CD14-positive monocyte (primary cell): ENCODE measurements around the gene BRINP3. TPM values are rescaled to one million over a fixed set of nuclear protein-coding genes. Genes with fewer than 3 reads are reported as not detected.

Experiments used
- DNase-seq, 3 donors: peaks; one replicate each; pipeline ENCODE4 v3.0.0-alpha.2; 2011 to 2022
- H2AFZ ChIP-seq: 2 replicates; pipeline ENCODE4 v1.6.0; 2012; ENCODE audit warnings: mild to moderate bottlenecking, low read depth, low read length, inconsistent platforms; ENCODE audit not compliant: insufficient read depth, poor library complexity, severe bottlenecking
- H3K27ac ChIP-seq, 2 donors: 1 replicate in 1 of 2; 2 replicates in 1 of 2; pipeline ENCODE4 v1.5.1; 2012 to 2013; ENCODE audit warnings: low read length in 2 of 2, control low read depth in 1 of 2, inconsistent platforms in 1 of 2, low read depth in 1 of 2, mild to moderate bottlenecking in 1 of 2
- H3K27me3 ChIP-seq, 2 donors: one replicate each; pipeline versions ENCODE4 v1.6.0 to v1.6.1; 2011 to 2013; ENCODE audit warnings: low read length in 2 of 2; ENCODE audit not compliant: control insufficient read depth in 2 of 2, insufficient read depth in 2 of 2
- H3K36me3 ChIP-seq, 2 donors: replicated peaks in 1 of 2; 1 replicate in 1 of 2; 2 replicates in 1 of 2; pipeline versions ENCODE4 v1.5.1 to v1.6.1; 2012 to 2013; ENCODE audit warnings: low read length in 2 of 2, control low read depth in 1 of 2, inconsistent platforms in 1 of 2, mild to moderate bottlenecking in 1 of 2; ENCODE audit not compliant: insufficient read depth in 2 of 2, control insufficient read depth in 1 of 2
- H3K4me1 ChIP-seq, 2 donors: 1 replicate in 1 of 2; 2 replicates in 1 of 2; pipeline versions ENCODE4 v1.5.1 to v1.6.1; 2012 to 2013; ENCODE audit warnings: low read length in 2 of 2, control low read depth in 1 of 2, inconsistent platforms in 1 of 2, mild to moderate bottlenecking in 1 of 2, moderate library complexity in 1 of 2; ENCODE audit not compliant: insufficient read depth in 2 of 2, control insufficient read depth in 1 of 2
- H3K4me2 ChIP-seq: replicated peaks from 2 replicates; pipeline ENCODE3; 2012; ENCODE audit warnings: low read length, moderate library complexity, mild to moderate bottlenecking; ENCODE audit not compliant: poor library complexity, severe bottlenecking; ENCODE audit errors: extremely low read depth
- H3K4me3 ChIP-seq, 3 experiments: fragments of 200-600 bp in 1 of 3; sonication (generic) in 1 of 3; replicated peaks in 1 of 3; 1 replicate in 2 of 3; 2 replicates in 1 of 3; pipeline ENCODE4 v1.5.1; 2011 to 2013; ENCODE audit warnings: low read length in 3 of 3, mild to moderate bottlenecking in 3 of 3, control low read depth in 2 of 3, low read depth in 2 of 3, inconsistent platforms in 1 of 3, moderate library complexity in 1 of 3
- H3K79me2 ChIP-seq: 2 replicates; pipeline ENCODE4 v1.6.0; 2012; ENCODE audit warnings: mild to moderate bottlenecking, control low read depth, inconsistent platforms, low read length, moderate library complexity; ENCODE audit not compliant: insufficient read depth
- H3K9ac ChIP-seq: 2 replicates; pipeline ENCODE4 v1.6.0; 2017; ENCODE audit warnings: low read length, mild to moderate bottlenecking; ENCODE audit not compliant: insufficient read depth, poor library complexity, severe bottlenecking
- H3K9me3 ChIP-seq, 2 donors: replicated peaks in 1 of 2; 1 replicate in 1 of 2; 2 replicates in 1 of 2; pipeline versions ENCODE4 v1.5.1 to v1.6.1; 2012 to 2013; ENCODE audit warnings: low read length in 2 of 2, control low read depth in 1 of 2; ENCODE audit not compliant: control insufficient read depth in 1 of 2, insufficient read depth in 1 of 2
- H4K20me1 ChIP-seq: 2 replicates; pipeline ENCODE4 v1.6.0; 2012; ENCODE audit warnings: mild to moderate bottlenecking, low read length, control low read depth, moderate library complexity; ENCODE audit not compliant: insufficient read depth
- H3K27ac Mint-ChIP-seq, 7 donors: one replicate each; pipeline ENCODE4 v1.8.0; 2020; ENCODE audit warnings: mild to moderate bottlenecking in 7 of 7, mixed read lengths in 7 of 7, moderate library complexity in 6 of 7, inconsistent platforms in 2 of 7
- H3K27me3 Mint-ChIP-seq, 3 donors: one replicate each; pipeline ENCODE4 v1.8.0; 2021 to 2022; ENCODE audit warnings: low read depth in 3 of 3, mild to moderate bottlenecking in 3 of 3, mixed read lengths in 3 of 3, moderate library complexity in 3 of 3, inconsistent platforms in 1 of 3
- H3K36me3 Mint-ChIP-seq, 2 donors: one replicate each; pipeline ENCODE4 v1.8.0; 2020; ENCODE audit warnings: mixed read lengths in 2 of 2, inconsistent platforms in 1 of 2, mild to moderate bottlenecking in 1 of 2
- H3K4me1 Mint-ChIP-seq: one replicate; pipeline ENCODE4 v1.8.0; 2020; ENCODE audit warnings: mild to moderate bottlenecking, mixed read lengths
- H3K4me3 Mint-ChIP-seq, 2 donors: one replicate each; pipeline ENCODE4 v1.8.0; 2020; ENCODE audit warnings: mild to moderate bottlenecking in 2 of 2, mixed read lengths in 2 of 2, moderate library complexity in 1 of 2
- H3K9me3 Mint-ChIP-seq, 7 donors: one replicate each; pipeline ENCODE4 v1.8.0; 2020 to 2022; ENCODE audit warnings: mixed read lengths in 7 of 7, mild to moderate bottlenecking in 6 of 7, moderate library complexity in 6 of 7, inconsistent platforms in 2 of 7
- WGBS: methylation state at CpG from one replicate; pipeline ENCODE4 v1.1.5; 2013; ENCODE audit warnings: missing lambda C conversion rate; ENCODE audit not compliant: insufficient coverage; 5-methylcytosine and 5-hydroxymethylcytosine counted together
- intact Hi-C, 2 donors: fragments of 100-400 bp; cut with micrococcal nuclease; formaldehyde crosslinking; loops; one replicate each; pipeline versions ENCODE4 v1.15.0 to v1.15.1; 2023
- polyA plus RNA-seq, 3 donors: library from polyadenylated mRNA; depleted of rRNA in 1 of 3; unstranded in 2 of 3; stranded (reverse) in 1 of 3; fragments of 300-500 nt in 2 of 3; fragments of >200 nt in 1 of 3; fragmentation: Illumina TruSeq in 2 of 3; gene quantifications; 1 replicate in 2 of 3; 2 replicates in 1 of 3; pipeline ENCODE4 v1.2.3, GENCODE V29; 2012 to 2021
- TF ChIP-seq, protein P1 (sequence below): fragments of 200-600 bp; IDR thresholded peaks from one replicate; pipeline ENCODE4 v1.8.0; 2022; ENCODE audit warnings: antibody characterized with exemption, mild to moderate bottlenecking

Gene BRINP3
- polyA plus RNA-seq, 3 donors: not detected

DNA sequence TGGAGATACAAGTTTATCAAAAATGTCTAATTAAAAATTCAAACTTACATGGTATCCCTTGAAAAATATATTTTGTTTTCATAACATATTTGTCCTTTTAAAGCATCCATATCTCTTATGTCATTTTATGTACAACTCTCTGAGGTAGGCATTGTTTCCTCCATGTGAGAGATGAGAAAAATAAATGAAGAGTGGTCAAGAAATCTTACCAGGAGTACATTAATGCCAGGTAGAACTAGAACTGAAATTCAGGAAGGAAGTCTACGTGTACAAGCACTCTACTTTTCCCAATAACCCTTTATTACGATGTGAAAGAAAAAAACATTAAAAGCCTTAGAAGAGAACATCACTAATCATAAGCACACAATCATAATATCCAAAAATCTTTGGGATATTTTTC, 5.6 kb downstream of the BRINP3 start:
- Histone ChIP-seq H3K36me3 (no peaks in the 10 kb centered on the region), H2AFZ (no peak overlapping the region), H3K27me3 (peaks cover 18 to 31% of the 10 kb centered on the region in 2 donors), H3K9ac (no peak overlapping the region), H3K27ac (no peak overlapping the region), H3K4me2 (no peak overlapping the region), H4K20me1 (no peaks in the 10 kb centered on the region), H3K4me3 (no peak overlapping the region), H3K79me2 (no peaks in the 10 kb centered on the region), H3K4me1 (no peaks in the 10 kb centered on the region), H3K9me3 (no peaks in the 10 kb centered on the region)
- intact Hi-C loops: no loop called here
- Mint-ChIP-seq H3K4me3 (no peak overlapping the region), H3K36me3 (no peaks in the 10 kb centered on the region), H3K9me3 (peaks cover 0 to 12% (median 8%) of the 10 kb centered on the region in 7 donors), H3K27me3 (peaks cover 22 to 30% (median 25%) of the 10 kb centered on the region in 3 donors), H3K27ac (no peak overlapping the region), H3K4me1 (peaks cover 2% of the 10 kb centered on the region)
- DNase-seq: no peak
- TF ChIP-seq, protein P1, sequence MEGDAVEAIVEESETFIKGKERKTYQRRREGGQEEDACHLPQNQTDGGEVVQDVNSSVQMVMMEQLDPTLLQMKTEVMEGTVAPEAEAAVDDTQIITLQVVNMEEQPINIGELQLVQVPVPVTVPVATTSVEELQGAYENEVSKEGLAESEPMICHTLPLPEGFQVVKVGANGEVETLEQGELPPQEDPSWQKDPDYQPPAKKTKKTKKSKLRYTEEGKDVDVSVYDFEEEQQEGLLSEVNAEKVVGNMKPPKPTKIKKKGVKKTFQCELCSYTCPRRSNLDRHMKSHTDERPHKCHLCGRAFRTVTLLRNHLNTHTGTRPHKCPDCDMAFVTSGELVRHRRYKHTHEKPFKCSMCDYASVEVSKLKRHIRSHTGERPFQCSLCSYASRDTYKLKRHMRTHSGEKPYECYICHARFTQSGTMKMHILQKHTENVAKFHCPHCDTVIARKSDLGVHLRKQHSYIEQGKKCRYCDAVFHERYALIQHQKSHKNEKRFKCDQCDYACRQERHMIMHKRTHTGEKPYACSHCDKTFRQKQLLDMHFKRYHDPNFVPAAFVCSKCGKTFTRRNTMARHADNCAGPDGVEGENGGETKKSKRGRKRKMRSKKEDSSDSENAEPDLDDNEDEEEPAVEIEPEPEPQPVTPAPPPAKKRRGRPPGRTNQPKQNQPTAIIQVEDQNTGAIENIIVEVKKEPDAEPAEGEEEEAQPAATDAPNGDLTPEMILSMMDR: no peak
- no CpG with 5 or more reads among the region's 2 CpGs for WGBS

DNA sequence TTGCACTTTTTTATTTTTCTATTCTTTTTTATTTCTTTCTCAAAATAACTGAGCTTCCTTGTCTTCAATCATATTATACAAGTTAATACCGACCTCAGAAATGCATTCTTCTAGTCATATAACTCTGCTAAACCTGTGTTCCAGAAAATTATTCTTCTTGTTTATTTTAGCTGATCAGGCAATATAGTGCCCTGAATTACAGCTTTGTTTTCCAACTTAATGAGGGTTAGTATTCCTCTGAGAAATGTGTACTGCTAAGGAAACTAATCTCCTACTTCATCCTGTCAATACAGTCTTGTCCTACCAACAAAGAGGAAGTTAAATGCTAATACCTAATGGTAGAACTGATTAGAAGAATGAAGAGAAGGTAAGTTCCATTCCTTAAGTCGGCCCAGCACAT, 13.0 kb downstream of the BRINP3 start:
- no CpG with 5 or more reads among the region's 2 CpGs for WGBS
- H2AFZ ChIP-seq: no peak overlapping the region
- no peak overlapping the region for H3K4me2 ChIP-seq
- no peaks in the 10 kb centered on the region for H3K27me3 ChIP-seq
- Mint-ChIP-seq H3K4me1 (no peaks in the 10 kb centered on the region), H3K27me3 (no peaks in the 10 kb centered on the region), H3K36me3 (no peaks in the 10 kb centered on the region), H3K9me3 (peaks cover 0 to 3% (median 2%) of the 10 kb centered on the region in 7 donors), H3K4me3 (no peak overlapping the region), H3K27ac (no peak overlapping the region)
- intact Hi-C loops: no loop called here
- no peaks in the 10 kb centered on the region for H4K20me1 ChIP-seq
- no peaks in the 10 kb centered on the region for H3K79me2 ChIP-seq
- no peak overlapping the region for H3K4me3 ChIP-seq
- no peaks in the 10 kb centered on the region for H3K9me3 ChIP-seq
- no peaks in the 10 kb centered on the region for H3K36me3 ChIP-seq
- no peak overlapping the region for H3K9ac ChIP-seq
- H3K27ac ChIP-seq: no peak overlapping the region
- TF ChIP-seq, protein P1: no peak
- no peak for DNase-seq
- no peaks in the 10 kb centered on the region for H3K4me1 ChIP-seq
